ENCODE measurements around the gene FANCE. TPM values are rescaled to one million over a fixed set of nuclear protein-coding genes. Genes with fewer than 3 reads are reported as not detected.
A peak's percentile ranks its signal among the peaks of the same experiment; 100 is the strongest.

The FANCE gene
- total RNA-seq, 1 donor from 2014 or later = 9.0 TPM

GRCh38 chr6:35483490-35483889 is 31.4 kb downstream of the FANCE start:
- DNase-seq (no peak), ATAC-seq (no peak)
- Histone ChIP-seq H3K27me3 (ENCODE audit: low read depth) (no peaks in the 10 kb centered on the region), H3K4me1 (peaks cover 40% of the 10 kb centered on the region), H3K9me3 (no peaks in the 10 kb centered on the region), H3K36me3 (peaks cover 34% of the 10 kb centered on the region), H3K4me3 (no peak overlapping the region), H3K27ac (no peak overlapping the region)
- TF ChIP-seq, protein P1, sequence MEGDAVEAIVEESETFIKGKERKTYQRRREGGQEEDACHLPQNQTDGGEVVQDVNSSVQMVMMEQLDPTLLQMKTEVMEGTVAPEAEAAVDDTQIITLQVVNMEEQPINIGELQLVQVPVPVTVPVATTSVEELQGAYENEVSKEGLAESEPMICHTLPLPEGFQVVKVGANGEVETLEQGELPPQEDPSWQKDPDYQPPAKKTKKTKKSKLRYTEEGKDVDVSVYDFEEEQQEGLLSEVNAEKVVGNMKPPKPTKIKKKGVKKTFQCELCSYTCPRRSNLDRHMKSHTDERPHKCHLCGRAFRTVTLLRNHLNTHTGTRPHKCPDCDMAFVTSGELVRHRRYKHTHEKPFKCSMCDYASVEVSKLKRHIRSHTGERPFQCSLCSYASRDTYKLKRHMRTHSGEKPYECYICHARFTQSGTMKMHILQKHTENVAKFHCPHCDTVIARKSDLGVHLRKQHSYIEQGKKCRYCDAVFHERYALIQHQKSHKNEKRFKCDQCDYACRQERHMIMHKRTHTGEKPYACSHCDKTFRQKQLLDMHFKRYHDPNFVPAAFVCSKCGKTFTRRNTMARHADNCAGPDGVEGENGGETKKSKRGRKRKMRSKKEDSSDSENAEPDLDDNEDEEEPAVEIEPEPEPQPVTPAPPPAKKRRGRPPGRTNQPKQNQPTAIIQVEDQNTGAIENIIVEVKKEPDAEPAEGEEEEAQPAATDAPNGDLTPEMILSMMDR (IDR thresholded peaks at IDR 0.05) = no peak
- intact Hi-C loops (cut with DNase I) = no loop called here

GRCh38 chr6:35483893-35484645 is 31.9 kb downstream of the FANCE start:
- H3K36me3 ChIP-seq = peaks cover 30% of the 10 kb centered on the region
- no peak overlapping the region for H3K27ac ChIP-seq
- TF ChIP-seq, protein P1 (IDR thresholded peaks at IDR 0.05) = no peak

DNA sequence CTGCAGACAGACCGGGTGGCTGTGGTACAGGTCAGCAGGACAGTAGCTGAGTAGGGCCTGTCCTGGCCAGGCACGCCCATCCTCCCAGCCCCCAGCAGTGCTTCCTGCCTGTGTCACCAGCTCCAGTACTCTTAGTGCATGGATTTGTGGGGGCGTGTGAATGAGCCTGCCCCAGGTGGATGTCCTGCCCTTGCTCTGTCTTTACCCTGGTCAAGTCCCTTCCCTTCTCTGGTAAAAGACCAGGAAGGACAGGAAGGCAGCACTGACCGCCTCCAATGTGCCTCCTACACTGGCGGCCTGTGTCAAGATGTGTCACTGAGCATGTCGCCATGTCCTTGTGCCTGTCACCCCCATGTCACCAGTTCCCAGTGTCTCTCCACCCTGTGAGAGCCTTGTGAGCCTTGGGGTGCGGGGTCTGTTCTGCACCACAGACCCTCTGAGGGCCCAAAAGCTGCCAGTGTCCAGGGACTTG is 32.8 kb downstream of the FANCE start:
- TF ChIP-seq, protein P1 (IDR thresholded peaks at IDR 0.05) = no peak
- Histone ChIP-seq H3K27me3 (ENCODE audit: low read depth) (no peaks in the 10 kb centered on the region), H3K9me3 (no peaks in the 10 kb centered on the region), H3K36me3 (peaks cover 23% of the 10 kb centered on the region), H3K4me1 (peaks cover 54% of the 10 kb centered on the region), H3K4me3 (no peak overlapping the region), H3K27ac (peak overlapping the region; percentile 86)
- ATAC-seq = peak in 1 of 2 donors; percentile 0
- no peak for DNase-seq
- intact Hi-C loops (cut with DNase I) = no loop called here

More at GRCh38 chr6:35483893-35484645, 31.9 kb downstream of the FANCE start:
- no peak for ATAC-seq
- H3K9me3 ChIP-seq = no peaks in the 10 kb centered on the region
- DNase-seq = no peak
- intact Hi-C loops (cut with DNase I) = no loop called here
- H3K4me1 ChIP-seq = peaks cover 46% of the 10 kb centered on the region
- H3K4me3 ChIP-seq = no peak overlapping the region
- no peaks in the 10 kb centered on the region for H3K27me3 ChIP-seq (ENCODE audit: low read depth)

DNA sequence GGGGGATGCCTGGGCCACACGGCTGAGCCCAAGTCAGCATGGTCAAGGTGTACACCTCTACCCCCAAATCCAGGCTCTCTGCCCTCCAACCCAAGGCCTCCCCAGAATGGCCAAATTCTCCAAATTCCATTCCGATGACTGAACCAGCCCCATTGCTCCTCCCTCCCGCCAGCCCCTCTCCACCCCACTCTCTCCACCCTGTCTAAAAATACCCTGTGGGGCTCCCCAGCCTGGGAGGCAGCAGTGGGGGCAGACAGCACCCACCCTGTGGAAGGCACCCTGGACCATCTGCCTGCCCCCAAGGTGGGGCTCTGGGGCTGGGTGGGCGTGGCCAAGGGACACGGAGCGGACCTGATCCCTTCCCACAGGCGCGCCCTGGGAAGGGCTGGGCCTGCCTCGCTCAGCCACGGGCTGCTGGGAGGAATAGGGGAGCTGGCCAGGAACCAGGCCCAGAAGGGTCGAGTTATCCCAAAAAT is 33.3 kb downstream of the FANCE start:
- H3K9me3 ChIP-seq = no peaks in the 10 kb centered on the region
- H3K4me3 ChIP-seq = peak overlapping the region; percentile 19
- H3K4me1 ChIP-seq = peaks cover 59% of the 10 kb centered on the region
- peak overlapping the region; percentile 86 for H3K27ac ChIP-seq
- no peak for DNase-seq
- peak; percentile 71 to 75 for ATAC-seq
- H3K27me3 ChIP-seq (ENCODE audit: low read depth) = no peaks in the 10 kb centered on the region
- H3K36me3 ChIP-seq = peaks cover 19% of the 10 kb centered on the region
- TF ChIP-seq, protein P1 (IDR thresholded peaks at IDR 0.05) = no peak
- intact Hi-C loops (cut with DNase I) = no loop called here

- no peaks in the 10 kb centered on the region for H3K27me3 ChIP-seq (ENCODE audit: low read depth)
- intact Hi-C loops (cut with DNase I) = no loop called here
- H3K9me3 ChIP-seq = no peaks in the 10 kb centered on the region
- peak overlapping the region; percentile 19 for H3K4me3 ChIP-seq
- peak; percentile 84 for DNase-seq
- TF ChIP-seq, protein P1 (IDR thresholded peaks at IDR 0.05) = no peak
- peaks cover 15% of the 10 kb centered on the region for H3K36me3 ChIP-seq
- peak; percentile 87 for ATAC-seq
- H3K27ac ChIP-seq = peak overlapping the region; percentile 86
- peaks cover 62% of the 10 kb centered on the region for H3K4me1 ChIP-seq
These were observed 34.1 kb downstream of the FANCE start for GRCh38 chr6:35486005-35486925.

All from lower lobe of right lung (tissue), 2 donors.